HG02798 (cell line): ENCODE data around the gene PPP1R16B.

ENCODE experiments used
- ATAC-seq: cut with Tn5 transposase; IDR thresholded peaks from one replicate; pipeline ENCODE4 v1.9.1; 2021; ENCODE audit warnings: mild to moderate bottlenecking; ENCODE audit not compliant: unreplicated experiment, poor library complexity

Gene PPP1R16B

DNA sequence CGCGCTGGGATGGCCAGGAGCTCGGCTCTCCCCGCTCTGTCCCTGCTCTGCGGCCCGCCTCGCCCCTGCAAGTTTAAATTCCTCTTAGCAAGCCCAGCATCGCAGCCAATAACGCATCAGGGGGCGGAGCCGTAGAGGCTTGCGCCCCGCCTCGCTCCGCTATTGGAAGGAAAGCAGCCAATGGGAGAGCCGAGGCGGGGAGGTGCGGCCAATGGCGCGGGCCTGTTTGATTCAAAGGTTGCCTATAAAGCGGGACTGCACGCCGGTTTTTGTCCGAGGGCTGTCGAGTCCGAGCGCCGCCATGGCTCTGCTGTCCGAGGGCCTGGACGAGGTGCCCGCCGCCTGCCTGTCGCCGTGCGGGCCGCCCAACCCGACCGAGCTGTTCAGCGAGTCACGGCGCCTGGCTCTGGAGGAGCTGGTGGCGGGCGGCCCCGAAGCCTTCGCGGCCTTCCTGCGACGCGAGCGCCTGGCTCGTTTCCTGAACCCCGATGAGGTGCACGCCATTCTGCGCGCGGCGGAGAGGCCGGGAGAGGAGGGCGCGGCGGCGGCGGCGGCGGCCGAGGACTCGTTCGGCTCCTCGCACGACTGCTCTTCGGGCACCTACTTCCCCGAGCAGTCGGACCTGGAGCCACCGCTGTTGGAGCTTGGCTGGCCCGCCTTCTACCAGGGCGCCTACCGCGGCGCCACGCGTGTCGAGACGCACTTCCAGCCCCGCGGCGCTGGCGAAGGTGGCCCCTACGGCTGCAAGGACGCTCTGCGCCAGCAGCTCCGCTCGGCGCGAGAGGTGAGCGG, 120.8 kb downstream of the PPP1R16B start, which contains the start of gene FAM83D:
TSS of gene FAM83D (plus strand) at position 276 of the 792 bp plus-strand sequence. CDS start at position 302, 26 bp downstream.
- peak; percentile 92 for ATAC-seq

GRCh38 chr20:38926934-38927616, 121.6 kb downstream of the PPP1R16B start:
- peak; percentile 1 for ATAC-seq

DNA sequence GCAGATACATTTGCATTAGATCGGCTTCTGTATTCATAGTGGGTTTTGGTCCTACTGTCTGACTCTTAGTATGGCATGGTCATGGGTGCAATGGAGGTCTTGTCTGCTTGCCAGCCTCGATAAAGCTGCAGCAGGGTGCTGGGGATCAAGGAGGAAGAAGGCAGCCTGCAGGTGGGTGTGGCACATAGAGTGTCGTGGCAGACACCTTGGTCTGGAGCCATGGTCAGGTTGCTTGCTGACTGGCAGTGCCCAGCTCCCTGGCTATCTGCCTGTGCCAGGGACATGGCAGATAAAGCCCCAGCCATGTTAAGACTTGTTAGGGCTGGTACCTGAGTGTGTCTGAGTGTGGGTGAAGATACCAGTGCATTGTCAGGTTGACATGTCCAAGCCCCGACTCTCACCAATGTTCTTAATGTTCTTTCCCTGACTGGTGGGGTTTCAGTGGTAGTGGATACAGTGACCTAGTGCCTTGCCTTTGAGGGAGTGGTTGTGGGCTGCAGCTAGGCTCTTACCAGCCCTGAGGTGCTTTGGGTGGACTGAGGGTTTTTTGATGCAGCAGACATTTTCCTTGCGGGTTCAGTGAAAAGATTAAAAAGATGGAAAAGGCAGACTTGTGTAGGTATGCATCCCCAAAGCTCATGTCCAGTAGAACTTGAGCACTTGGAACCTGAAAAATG, 122.5 kb downstream of the PPP1R16B start:
- ATAC-seq, result no peak

- no peak for ATAC-seq
Measured at GRCh38 chr20:38930242-38930569, 124.7 kb downstream of the PPP1R16B start.

DNA sequence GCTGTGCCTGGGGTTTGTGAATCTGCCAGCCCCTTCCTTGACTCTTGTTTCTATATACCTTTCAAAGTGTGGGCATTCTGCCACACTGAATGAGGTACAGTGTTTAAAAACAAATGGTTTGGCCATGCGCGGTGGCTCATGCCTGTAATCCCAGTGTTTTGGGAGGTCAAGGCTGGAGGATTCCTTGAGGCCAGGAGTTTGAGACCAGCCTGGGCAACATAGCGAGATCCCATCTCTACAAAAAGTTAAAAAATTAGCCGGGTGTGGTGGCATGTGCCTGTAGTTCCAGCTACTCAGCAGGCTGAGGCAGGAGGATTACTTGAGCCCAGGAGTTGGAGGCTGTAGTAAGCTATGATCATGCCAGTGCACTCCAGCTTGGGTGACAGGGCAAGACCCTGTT, 126.5 kb downstream of the PPP1R16B start:
- no peak for ATAC-seq

GRCh38 chr20:38932457-38933120, 127.1 kb downstream of the PPP1R16B start:
- no peak for ATAC-seq

- no peak for ATAC-seq
Measured at GRCh38 chr20:38934530-38934929, 129.0 kb downstream of the PPP1R16B start.

DNA sequence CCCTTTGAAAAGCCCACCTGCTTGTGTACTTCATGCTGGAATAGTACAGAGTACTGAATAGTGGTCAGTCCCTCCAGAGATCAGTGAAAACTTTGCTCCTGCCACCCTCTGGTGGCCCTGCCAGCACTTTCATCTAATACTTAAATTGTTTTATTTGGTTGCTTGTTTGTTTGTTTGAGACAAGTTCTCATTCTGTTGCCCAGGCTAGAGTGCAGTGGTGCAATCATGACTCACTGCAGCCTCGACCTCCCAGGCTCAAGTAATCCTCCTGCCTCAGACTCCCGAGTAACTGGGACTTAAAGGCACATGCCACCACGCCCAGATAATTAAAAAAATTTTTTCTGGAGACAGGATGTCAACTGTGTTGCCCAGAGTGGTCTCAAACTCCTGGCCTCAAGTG, 129.8 kb downstream of the PPP1R16B start:
- no peak for ATAC-seq

- no peak for ATAC-seq
Measured at GRCh38 chr20:38935967-38936407, 130.5 kb downstream of the PPP1R16B start.

- ATAC-seq, result no peak
Measured at GRCh38 chr20:38937000-38937399, 131.5 kb downstream of the PPP1R16B start.

- no peak for ATAC-seq
Measured at GRCh38 chr20:38937978-38938473, 132.5 kb downstream of the PPP1R16B start.

DNA sequence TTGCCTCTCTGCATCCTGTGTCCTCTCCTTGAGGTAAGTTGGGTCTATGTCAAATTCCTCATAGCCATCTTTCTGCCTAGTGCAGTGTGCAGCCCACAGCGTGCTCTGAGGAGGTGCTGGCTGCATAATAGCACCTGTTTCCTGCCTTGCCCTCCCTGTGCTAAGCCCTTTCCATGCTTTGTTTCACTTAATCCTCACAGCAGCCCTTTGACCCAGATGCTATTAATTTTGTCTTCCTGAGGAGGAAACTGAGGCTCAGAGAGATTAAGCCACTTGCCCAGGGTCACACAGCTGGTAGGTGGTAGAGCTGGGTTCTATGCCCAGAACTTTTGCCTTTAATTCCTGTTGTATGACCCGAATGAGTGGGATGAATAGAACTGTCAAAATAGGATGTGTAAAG, 134.2 kb downstream of the PPP1R16B start:
- ATAC-seq, result no peak

DNA sequence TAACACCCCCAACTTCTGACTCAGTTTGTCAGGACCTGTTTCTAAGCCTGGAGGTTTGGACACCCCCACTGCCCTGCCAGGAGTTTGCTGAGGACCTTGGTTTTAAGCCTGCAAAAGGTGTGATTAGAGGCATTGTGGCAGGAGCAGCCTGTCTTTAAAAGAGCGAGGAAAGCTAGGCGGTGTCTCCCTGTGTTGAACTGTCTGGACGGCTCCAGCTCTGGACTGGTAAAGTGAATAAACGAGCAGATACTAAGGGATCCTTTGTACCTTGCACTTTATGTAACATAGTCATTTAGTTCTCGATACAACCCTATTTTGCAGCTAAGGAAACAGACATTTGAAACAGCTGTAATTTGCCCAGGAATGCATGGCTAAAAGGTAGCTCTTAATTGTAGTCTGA, 135.1 kb downstream of the PPP1R16B start:
- no peak for ATAC-seq

- no peak for ATAC-seq
Measured at GRCh38 chr20:38941726-38942389, 136.4 kb downstream of the PPP1R16B start.

- ATAC-seq, result no peak
Measured at GRCh38 chr20:38945012-38945411, 139.5 kb downstream of the PPP1R16B start.

- no peak for ATAC-seq
Measured at GRCh38 chr20:38946836-38947235, 141.3 kb downstream of the PPP1R16B start.

DNA sequence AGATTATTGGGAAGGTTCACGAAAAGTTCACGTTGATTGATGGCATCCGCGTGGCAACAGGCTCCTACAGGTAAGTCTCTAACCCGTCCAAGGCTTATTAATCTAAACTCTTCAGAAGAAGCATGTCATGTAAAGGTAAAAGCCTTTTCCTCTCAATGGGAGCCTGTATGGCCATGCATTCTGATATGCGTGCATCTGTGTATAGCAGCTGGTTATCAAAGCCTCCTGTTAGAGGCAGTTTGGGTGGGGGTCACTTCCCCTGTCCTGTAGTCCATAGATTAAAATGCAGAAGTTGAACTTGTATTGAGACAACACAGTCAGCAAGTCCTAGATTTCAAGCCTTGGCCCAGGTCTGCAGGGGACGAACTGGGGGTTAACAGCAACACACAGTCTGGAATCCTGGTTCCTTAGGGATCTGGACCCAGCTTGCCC, 142.4 kb downstream of the PPP1R16B start:
- ATAC-seq, result no peak

DNA sequence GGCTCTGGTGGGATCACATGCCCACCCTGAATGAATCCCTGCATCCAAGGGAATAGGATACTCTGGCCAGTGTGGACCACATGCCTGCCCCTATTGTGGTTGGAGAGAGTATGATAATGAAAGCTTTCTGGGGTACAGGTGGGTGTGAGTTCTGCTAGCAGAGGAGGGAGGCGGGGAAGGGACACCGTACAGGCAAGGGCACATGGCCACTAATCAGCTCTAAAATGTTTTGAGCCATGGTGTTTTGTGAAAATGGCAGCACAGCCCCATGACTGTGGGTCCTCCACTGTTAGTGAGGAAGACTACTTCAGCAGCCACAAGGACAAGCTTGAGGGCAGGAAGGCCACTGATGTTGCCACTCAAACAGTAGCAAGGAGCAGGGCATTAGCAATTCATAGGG, 144.8 kb downstream of the PPP1R16B start:
- no peak for ATAC-seq

GRCh38 chr20:38951611-38952010, 146.1 kb downstream of the PPP1R16B start:
- no peak for ATAC-seq

DNA sequence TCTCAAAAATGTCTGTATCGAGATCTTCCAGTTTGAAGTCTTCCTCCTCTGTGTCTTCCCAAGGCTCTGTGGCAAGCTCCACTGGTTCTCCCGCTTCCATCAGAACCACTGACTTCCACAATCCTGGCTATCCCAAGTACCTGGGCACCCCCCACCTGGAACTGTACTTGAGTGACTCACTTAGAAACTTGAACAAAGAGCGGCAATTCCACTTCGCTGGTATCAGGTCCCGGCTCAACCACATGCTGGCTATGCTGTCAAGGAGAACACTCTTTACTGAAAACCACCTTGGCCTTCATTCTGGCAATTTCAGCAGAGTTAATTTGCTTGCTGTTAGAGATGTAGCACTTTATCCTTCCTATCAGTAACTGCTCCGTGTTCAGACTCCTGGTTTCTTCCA, 146.7 kb downstream of the PPP1R16B start:
- no peak for ATAC-seq
